ENCODE results near the gene MEOX2.

The MEOX2 gene

GRCh38 chr7:15680446-15680845, 6.0 kb downstream of the MEOX2 start:
- DNase-seq = no peak

- DNase-seq = no peak
Observed at GRCh38 chr7:15679306-15679705, 7.2 kb downstream of the MEOX2 start.

- DNase-seq = no peak
Observed at GRCh38 chr7:15678653-15679052, 7.8 kb downstream of the MEOX2 start.

DNA sequence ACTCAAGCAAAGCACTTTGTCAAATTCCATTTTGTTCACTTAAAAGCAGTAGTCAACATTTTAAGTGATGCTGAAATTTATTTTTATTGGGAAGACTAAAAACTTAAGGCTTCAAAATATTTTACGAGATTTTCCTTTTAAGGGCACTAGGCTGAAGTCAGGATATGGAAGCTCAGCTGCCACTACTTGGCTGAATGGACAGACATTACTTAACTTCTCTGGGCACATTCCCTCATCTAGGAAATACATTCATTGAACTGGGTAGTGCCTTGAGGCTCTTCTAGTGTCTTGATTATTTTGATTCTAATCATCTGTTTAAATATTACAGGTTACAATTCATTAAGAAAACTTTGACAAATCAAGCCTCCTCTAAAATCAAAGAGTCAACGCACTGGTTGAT, 11.1 kb downstream of the MEOX2 start:
- DNase-seq = no peak

- DNase-seq = no peak
Observed at GRCh38 chr7:15674586-15674985, 11.9 kb downstream of the MEOX2 start.

DNA sequence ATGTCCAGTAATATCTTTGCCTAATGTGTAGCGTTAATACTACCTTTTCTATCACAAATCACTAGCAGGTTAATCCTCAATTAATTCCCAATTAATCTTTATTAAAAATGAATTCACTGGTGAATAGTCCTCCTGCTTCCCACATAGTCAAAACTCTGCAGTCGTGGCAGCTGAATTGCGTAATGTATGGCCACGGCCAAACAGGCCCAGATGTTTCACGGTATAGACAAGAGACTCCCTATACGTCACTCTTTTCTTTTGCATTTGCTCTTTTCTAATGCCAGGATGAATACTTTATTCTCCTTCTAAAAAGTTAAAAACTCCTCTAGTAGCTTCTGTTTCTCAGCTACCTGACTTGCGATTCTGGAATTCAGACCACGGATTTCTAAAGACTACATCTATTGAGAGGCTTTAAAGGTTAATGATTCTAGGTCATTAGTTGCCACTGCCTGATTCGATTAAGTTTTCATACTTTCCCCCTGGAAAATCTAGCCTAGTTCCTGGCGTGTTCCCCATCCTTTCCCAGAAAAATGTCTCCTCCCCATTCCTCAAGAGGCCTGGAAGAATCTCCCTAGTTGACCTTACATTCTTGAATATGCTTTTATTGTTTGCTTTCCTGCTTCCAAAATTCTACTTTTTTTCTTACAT, 16.9 kb downstream of the MEOX2 start:
- DNase-seq = no peak

GRCh38 chr7:15667991-15668390, 18.5 kb downstream of the MEOX2 start:
- no peak for DNase-seq

- no peak for DNase-seq
Observed at GRCh38 chr7:15662451-15662850, 24.0 kb downstream of the MEOX2 start.

- DNase-seq = no peak
Observed at GRCh38 chr7:15658247-15658646, 28.2 kb downstream of the MEOX2 start.

DNA sequence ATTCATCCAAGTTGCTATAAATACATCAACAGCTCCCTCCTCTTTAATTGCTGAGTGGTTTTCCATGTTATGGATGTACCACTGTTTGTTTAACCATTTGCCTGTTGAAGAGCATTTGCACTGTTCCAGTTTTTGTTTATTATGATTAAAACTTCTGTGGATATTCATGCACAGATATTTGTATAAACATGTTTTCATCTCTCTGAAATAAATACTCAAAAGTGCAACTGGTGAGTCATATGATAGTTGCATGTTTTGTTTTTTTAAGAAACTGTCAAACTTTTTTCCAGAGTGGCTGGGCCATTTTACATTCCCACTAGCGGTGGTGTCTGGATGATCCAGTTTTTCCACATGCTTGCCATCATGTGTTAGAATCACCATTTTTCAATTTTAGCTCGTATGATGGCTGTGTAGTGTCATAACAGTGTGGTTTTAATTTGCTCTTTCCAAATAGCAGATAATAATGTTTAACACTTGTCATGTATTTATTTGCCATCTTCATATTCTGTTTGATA, 33.6 kb downstream of the MEOX2 start:
- DNase-seq = no peak

DNA sequence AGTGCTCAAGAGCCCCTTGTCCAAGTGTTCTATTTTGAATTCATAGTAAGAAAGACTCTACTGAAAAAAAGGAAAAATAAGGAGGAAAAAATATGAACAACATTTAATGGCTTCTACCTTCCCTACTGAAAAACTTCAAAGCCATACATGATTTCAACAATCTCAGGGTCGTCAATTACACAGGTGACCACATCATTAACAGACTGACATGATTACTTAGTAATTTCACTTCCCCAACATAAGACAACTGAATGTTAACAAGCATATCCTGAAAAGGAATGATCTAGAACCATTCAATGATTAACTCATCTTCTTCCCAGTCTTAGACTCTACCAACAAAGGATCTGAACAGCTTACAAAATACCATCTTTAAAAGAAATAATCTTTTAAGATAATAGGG, 34.8 kb downstream of the MEOX2 start:
- DNase-seq = no peak

- DNase-seq = no peak
Observed at GRCh38 chr7:15650787-15651186, 35.7 kb downstream of the MEOX2 start.

DNA sequence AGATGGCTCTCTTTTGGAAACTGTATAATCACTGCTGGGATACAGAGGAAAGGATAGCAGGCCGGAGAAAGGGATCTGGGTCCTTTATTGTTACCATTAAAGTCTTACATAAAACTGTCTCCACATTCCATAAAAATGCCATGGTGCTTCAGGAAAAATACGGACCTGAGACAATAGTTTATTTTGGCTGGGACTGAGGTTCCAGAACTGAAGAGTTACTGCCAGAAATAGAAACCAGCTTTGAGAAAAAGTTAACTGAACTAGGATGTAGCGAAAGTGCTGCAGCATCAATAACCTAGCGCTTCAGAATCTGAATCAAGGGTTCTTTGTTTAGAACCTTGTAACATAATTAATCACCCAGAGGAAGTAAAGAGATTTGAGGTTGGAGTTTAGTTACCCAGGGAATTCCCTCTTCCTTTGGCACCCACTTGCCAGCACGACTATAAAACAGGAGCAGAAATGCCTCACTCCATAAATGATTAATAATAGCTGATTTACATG, 38.0 kb downstream of the MEOX2 start:
- no peak for DNase-seq

- DNase-seq = no peak
Observed at GRCh38 chr7:15647309-15647708, 39.2 kb downstream of the MEOX2 start.

DNA sequence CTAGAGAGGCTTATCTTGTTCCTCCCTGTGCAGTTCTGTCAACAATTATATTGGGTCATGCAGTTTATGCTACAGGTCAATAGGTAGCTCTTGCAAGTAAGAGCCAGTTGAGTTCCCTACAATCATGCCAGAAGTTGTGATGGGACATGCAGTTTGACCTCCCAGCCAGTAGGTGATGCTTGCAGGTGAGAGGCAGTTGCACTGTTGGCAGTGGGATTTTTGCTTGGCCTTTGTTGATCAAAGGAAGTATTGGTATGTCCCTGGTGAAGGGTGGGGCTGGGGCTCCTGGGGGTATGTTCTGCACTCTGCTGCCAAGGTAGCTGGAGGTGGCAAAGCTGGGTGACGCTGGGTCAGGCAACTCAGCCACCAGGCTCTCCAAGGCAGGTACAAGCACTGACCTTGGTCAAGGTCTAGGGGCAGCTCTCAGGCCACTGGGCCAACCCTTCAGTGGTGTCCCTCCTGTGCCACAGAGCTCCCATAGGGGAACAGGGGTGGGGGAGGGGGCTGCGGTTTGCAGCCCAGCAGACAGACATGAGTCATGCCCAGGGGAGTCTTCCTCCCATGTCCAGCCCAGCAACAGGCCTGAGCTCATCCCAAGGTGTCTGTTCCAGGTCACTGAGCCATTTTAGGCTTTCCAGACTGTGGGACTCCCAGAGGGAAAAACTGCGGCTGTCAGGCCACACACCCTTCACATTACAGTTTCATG, 43.3 kb downstream of the MEOX2 start:
- no peak for DNase-seq

- no peak for DNase-seq
Observed at GRCh38 chr7:15628876-15629275, 57.6 kb downstream of the MEOX2 start.

DNA sequence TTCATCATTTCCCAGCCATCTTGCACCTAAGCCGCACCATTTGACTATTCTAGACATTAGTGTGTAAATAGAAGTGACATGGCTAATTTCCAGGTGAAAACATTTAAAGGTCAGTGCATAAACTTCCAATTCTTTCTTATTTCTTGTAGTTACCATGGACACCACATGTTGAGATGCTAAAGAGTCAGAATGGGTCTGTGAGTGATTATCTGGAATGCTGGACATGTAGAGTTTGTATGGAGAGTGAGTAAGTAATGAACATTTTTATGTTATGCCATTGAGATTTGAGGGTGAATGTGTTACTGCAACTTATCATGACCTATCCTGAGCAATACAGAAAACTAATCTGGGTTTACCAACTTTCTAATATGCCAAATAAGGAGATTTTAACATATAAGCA, 60.4 kb downstream of the MEOX2 start:
- no peak for DNase-seq

DNA sequence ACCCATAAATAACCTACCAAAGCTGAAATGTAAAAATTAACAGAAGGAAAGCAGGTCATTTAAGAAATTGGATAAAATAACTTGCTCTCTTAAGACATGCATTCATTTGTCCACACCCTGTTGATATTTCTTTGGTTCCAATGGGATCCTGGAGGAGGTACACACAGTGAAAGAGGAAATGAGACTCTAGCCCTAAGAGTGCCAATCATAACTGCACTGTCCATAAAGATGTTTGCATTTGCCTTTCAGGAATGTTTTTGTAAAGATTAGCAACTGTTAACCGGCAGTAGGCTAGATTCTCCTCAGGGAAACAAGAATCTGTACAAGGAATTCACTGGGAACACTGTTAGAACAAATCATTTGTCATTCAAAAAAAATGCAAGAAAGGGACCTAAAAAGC, 61.0 kb downstream of the MEOX2 start:
- DNase-seq = no peak

DNA sequence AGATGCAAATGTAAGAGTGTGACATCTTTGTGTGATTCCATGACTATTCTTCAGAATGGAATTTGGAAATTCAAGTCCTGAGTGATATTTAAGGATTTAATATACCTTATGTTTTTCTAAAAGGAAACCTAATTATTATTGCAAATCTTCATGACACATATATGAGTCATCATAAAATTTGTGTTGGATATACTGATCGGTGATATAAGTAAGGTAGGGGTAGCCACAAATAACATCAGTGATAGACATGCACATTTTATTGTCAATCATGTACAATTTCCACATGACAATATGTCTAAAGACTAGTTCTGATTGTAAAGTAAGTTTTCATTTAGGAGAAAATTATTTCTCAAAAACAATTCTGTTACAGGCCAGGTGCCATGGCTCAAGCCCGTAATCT, 65.0 kb downstream of the MEOX2 start:
- no peak for DNase-seq

DNA sequence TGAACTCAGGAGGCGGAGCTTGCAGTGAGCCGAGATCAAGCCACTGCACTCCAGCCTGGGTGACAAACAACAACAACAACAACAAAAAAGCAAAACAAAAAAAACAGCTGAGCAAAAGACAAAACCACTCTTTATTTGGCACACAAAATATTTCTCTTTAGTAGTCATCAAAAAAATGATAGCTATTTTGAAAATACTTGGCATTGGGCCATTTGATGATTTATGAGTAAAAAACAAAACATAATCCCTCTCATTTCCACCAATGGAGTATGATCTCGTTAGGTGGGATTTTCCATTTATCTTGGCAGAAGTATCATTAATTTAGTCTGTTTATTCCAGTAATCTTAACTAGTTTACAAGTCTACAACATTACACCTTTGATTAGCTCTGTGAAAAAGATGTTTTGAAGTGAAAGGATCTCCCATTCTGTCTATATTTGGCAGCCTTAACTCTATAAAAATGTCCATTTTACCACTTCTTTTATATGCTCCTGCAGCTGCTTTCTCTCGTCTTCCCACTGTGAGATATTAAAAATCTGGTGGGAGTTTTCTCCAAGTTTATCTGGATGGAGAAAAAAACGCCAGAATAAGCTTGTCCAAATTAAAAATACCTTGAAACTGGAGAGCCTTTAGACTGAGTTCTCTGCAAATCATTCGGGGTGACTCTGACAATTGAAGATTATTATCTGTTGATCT, 65.8 kb downstream of the MEOX2 start:
- no peak for DNase-seq

DNA sequence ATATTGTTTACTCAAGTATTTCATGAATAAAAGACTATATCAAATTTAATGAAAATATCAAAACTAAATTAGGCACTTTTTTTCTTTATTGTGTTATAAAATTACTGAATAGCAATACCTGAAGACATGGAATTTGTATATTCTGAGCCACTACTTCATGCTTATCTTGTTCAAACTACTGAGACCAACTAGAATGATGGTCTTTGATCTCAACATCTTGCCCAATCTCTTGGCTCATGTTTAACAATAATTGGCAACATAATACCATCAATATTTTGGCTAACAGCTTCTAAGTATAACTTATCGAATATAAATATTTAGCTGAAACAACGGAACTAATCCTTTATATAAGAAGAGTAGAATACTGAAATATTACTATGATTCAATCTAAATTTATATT, 68.2 kb downstream of the MEOX2 start:
- DNase-seq = no peak

DNA sequence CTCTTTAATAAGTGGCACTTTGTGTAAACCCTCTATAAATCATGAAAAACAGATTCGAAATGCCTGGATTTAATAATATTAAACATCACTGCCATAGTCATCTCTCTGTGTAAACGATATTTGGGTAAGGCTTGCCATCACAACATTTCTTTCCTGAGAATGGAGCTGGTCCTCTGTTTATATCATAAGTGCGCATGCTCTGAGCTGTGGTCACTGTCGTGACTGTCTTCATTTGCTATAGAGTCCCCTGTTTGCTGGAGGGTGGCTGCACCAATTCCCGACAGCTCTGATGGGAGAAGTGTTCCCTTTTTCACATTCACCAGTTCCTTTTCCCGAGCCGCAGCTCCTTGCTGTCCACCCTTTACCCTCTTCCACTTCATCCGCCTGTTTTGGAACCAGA, 74.3 kb downstream of the MEOX2 start:
- no peak for DNase-seq

DNA sequence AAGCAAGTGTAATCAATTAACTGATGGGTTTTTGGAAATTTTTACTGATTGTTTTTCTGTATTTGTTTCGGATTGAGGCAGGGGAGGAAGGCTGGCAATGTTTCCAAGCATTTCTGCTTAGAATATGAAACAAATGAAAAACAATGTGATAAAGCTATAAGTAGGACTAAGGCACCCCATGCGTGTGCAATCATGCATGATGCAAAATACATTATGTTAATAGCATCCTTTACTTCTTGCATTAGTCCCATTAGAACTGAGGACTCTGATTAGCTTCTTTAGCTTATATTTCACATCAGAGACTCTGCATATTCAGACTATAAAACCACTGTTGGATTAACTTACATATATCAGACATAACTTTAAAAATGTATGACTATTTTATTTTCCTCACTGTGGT, 76.0 kb downstream of the MEOX2 start:
- DNase-seq = no peak

DNA sequence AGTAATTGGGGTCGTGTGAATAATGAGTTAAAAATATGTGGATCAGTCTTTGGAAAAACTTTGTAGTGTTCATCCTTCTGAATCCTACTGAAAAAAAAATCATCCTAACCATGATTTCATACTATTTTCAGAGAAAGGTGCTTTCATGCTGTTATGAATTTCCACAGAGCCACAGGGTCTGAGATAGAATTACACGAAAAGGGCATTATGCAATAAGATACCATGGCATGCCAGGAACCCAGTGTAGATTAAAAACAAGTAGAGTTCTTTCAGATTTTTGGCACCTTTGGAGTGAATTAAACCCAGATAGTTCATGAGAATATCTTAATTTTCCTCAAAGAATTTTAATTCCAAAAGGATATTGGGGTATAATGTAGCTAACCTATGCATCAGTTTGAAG, 77.2 kb downstream of the MEOX2 start:
- no peak for DNase-seq
